ENCODE results near the gene PIGT.

DNA sequence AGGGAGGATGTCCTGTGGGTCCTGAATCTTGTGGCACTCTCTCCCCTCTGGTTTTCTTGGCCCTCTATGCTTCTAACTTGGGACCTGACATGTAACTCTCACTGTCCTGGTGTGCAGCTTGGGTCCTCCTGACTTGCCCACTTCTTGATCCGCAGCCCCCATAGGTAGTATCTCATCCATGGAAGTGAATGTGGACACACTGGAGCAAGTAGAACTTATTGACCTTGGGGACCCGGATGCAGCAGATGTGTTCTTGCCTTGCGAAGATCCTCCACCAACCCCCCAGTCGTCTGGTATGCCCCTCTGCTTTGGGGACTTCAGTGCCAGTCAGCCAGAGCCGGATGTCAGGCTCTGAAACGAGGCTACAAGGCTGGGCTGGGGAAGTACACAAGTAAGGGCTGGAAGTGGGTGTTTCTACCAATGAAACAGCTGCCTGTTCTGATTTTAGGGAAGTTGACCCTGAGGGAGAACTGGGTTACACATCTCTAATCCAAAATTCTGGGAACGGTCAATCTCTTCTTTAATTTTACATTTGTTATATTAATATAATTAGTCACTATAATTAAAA, 7.2 kb upstream of the PIGT start:
- TF ChIP-seq, protein P1, sequence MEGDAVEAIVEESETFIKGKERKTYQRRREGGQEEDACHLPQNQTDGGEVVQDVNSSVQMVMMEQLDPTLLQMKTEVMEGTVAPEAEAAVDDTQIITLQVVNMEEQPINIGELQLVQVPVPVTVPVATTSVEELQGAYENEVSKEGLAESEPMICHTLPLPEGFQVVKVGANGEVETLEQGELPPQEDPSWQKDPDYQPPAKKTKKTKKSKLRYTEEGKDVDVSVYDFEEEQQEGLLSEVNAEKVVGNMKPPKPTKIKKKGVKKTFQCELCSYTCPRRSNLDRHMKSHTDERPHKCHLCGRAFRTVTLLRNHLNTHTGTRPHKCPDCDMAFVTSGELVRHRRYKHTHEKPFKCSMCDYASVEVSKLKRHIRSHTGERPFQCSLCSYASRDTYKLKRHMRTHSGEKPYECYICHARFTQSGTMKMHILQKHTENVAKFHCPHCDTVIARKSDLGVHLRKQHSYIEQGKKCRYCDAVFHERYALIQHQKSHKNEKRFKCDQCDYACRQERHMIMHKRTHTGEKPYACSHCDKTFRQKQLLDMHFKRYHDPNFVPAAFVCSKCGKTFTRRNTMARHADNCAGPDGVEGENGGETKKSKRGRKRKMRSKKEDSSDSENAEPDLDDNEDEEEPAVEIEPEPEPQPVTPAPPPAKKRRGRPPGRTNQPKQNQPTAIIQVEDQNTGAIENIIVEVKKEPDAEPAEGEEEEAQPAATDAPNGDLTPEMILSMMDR (IDR thresholded peaks at IDR 0.05): no peak
- TF ChIP-seq POLR2A (IDR thresholded peaks at IDR 0.05): no peak
- no peak for TF ChIP-seq EP300 (IDR thresholded peaks at IDR 0.05)
